AG09319 (cell line): ENCODE results near the gene URB2.

Experiments used
- DNase-seq: peaks from one replicate; pipeline ENCODE4 v3.0.0-alpha.2; 2010; ENCODE audit warnings: low read depth; ENCODE audit errors: extremely low read depth
- CTCF ChIP-seq: IDR thresholded peaks from 2 replicates; pipeline ENCODE4 v1.5.1; 2011; ENCODE audit warnings: low read depth, mild to moderate bottlenecking, inconsistent platforms, low read length, moderate library complexity

Gene URB2

GRCh38 chr1:229624521-229625070 lies 1.5 kb upstream of the URB2 start:
- DNase-seq, result no peak
- no peak for TF ChIP-seq CTCF

GRCh38 chr1:229625071-229625914 lies 754 bp upstream of the URB2 start:
- no peak for DNase-seq
- no peak for TF ChIP-seq CTCF

- TF ChIP-seq CTCF, result no peak
- no peak for DNase-seq
Observed at GRCh38 chr1:229627003-229627402, 956 bp downstream of the URB2 start.

- no peak for TF ChIP-seq CTCF
- DNase-seq, result no peak
Observed at GRCh38 chr1:229629261-229629660, 3.2 kb downstream of the URB2 start.

GRCh38 chr1:229631148-229631547 lies 5.1 kb downstream of the URB2 start:
- DNase-seq, result no peak
- no peak for TF ChIP-seq CTCF

GRCh38 chr1:229631966-229632365 lies 5.9 kb downstream of the URB2 start:
- no peak for TF ChIP-seq CTCF
- no peak for DNase-seq

GRCh38 chr1:229636042-229636441 lies 10.0 kb downstream of the URB2 start:
- no peak for TF ChIP-seq CTCF
- no peak for DNase-seq
